ENCODE results near the gene CORO1A. TPM values are rescaled to one million over a fixed set of nuclear protein-coding genes. Genes with fewer than 3 reads are reported as not detected.

CORO1A gene
- total RNA-seq, 4 donors from 2014 or later, result 21.2 to 205 (median 32.1) TPM

DNA sequence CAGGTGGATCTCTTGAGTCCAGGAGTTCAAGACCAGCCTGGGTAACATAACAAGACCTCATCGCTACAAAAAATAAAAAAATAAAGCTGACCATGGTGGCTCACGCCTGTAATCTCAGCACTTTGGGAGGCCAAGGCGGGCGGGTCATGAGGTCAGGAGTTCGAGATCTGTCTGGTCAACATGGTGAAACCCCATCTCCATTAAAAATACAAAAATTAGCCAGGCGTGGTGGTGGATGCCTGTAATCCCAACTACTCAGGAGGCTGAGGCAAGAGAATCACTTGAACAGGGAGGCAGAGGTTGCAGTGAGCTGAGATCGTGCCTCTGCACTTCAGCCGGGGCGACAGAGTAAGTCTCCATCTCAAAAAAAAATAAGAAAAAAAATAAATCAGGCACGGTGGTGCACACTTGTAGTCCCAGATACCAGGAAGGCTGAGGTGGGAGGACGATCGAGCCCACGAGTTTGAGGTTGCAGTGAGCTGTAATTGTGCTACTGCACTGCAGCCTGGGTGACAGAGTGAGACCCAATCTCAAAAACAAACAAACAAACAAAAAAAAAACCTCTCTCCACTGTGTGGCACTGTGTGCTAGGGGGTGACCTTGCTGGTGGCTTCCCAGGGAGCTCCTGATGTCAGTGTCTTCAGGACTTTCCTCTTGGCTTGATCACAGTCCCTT lies 40.6 kb upstream of the CORO1A start:
- no peaks in the 10 kb centered on the region for H3K27me3 ChIP-seq
- H3K27ac ChIP-seq, result no peak overlapping the region
- H3K36me3 ChIP-seq, result no peaks in the 10 kb centered on the region
- H3K9me3 ChIP-seq, result no peaks in the 10 kb centered on the region
- no peak for TF ChIP-seq POLR2A (IDR thresholded peaks at IDR 0.05)
- TF ChIP-seq CTCF (IDR thresholded peaks at IDR 0.05), result peak in 3 of 6 experiments; percentile 21 to 35 (median 30)
- H3K4me1 ChIP-seq, result no peaks in the 10 kb centered on the region
- DNase-seq, result no peak
- no peak overlapping the region for H3K4me3 ChIP-seq

GRCh38 chr16:30143347-30143702 lies 40.1 kb upstream of the CORO1A start:
- Histone ChIP-seq H3K27ac (no peak overlapping the region), H3K36me3 (no peaks in the 10 kb centered on the region), H3K27me3 (no peaks in the 10 kb centered on the region), H3K9me3 (no peaks in the 10 kb centered on the region), H3K4me3 (no peak overlapping the region), H3K4me1 (no peaks in the 10 kb centered on the region)
- TF ChIP-seq POLR2A (IDR thresholded peaks at IDR 0.05) (no peak), CTCF (IDR thresholded peaks at IDR 0.05) (no peak)
- no peak for DNase-seq

- TF ChIP-seq POLR2A (IDR thresholded peaks at IDR 0.05) (no peak), CTCF (IDR thresholded peaks at IDR 0.05) (no peak)
- no peaks in the 10 kb centered on the region for H3K27me3 ChIP-seq
Measured at GRCh38 chr16:30144017-30144416, 39.4 kb upstream of the CORO1A start.

DNA sequence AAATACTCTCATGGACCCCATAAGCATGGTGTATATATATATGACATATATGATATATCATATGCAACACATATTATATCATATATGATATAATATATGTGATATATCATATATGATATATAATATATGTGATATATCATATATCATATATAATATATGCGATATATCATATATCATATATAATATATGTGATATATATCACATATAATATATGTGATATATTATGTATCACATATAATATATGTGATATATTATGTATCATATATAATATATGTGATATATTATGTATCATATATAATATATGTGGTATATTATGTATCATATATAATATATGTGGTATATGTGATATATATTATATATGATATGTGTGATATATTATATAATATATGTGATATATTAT lies 38.5 kb upstream of the CORO1A start:
- no peaks in the 10 kb centered on the region for H3K4me1 ChIP-seq
- H3K9me3 ChIP-seq, result peaks cover 0 to 8% (median 0%) of the 10 kb centered on the region in 4 donors
- H3K36me3 ChIP-seq, result no peaks in the 10 kb centered on the region
- no peak overlapping the region for H3K27ac ChIP-seq
- no peak overlapping the region for H3K4me3 ChIP-seq
- TF ChIP-seq CTCF (IDR thresholded peaks at IDR 0.05) (no peak), POLR2A (IDR thresholded peaks at IDR 0.05) (no peak)
- H3K27me3 ChIP-seq, result no peaks in the 10 kb centered on the region
- DNase-seq, result no peak

More at GRCh38 chr16:30144017-30144416, 39.4 kb upstream of the CORO1A start:
- no peak for DNase-seq
- Histone ChIP-seq H3K27ac (no peak overlapping the region), H3K36me3 (no peaks in the 10 kb centered on the region), H3K4me3 (no peak overlapping the region), H3K4me1 (no peaks in the 10 kb centered on the region), H3K9me3 (peaks cover 0 to 4% (median 0%) of the 10 kb centered on the region in 4 donors)

GRCh38 chr16:30145657-30146056 lies 37.7 kb upstream of the CORO1A start:
- Histone ChIP-seq H3K36me3 (no peaks in the 10 kb centered on the region), H3K4me3 (no peak overlapping the region), H3K27ac (no peak overlapping the region), H3K4me1 (no peaks in the 10 kb centered on the region), H3K9me3 (peaks cover 0 to 8% (median 0%) of the 10 kb centered on the region in 4 donors), H3K27me3 (no peaks in the 10 kb centered on the region)
- no peak for DNase-seq
- TF ChIP-seq CTCF (IDR thresholded peaks at IDR 0.05), result no peak
- TF ChIP-seq POLR2A (IDR thresholded peaks at IDR 0.05), result no peak
